ENCODE data around the gene CCIN. TPM values are rescaled to one million over a fixed set of nuclear protein-coding genes. Genes with fewer than 3 reads are reported as not detected.

The CCIN gene
- total and polyA plus RNA-seq, 2 of the 13 experiments (the other 11 are each of a cell fraction or from before 2014, with no cell fraction given) = not detected

- TF ChIP-seq ZNF687 (CRISPR knock-in tag; IDR thresholded peaks at IDR 0.05) = peak; percentile 28; the same call in 1 of the 2 replicates
- TF ChIP-seq ZSCAN20 (CRISPR knock-in tag; IDR thresholded peaks at IDR 0.05; ENCODE audit: borderline replicate concordance) = 0 out of 2 replicates have a peak, but pooled peaks have one; percentile 27
- no peak for TF ChIP-seq HDAC1 (CRISPR knock-in tag; IDR thresholded peaks at IDR 0.05)
- no peak for TF ChIP-seq LCORL (IDR thresholded peaks at IDR 0.05)
- TF ChIP-seq LCORL (CRISPR knock-in tag; IDR thresholded peaks at IDR 0.05) = no peak
- no peak for TF ChIP-seq ATF4 (CRISPR knock-in tag; IDR thresholded peaks at IDR 0.05)
- TF ChIP-seq ZNF547 (CRISPR knock-in tag; IDR thresholded peaks at IDR 0.05) = no peak
- TF ChIP-seq ZNF335 (CRISPR knock-in tag; IDR thresholded peaks at IDR 0.05) = no peak
- no peak for TF ChIP-seq ZNF275 (CRISPR knock-in tag; IDR thresholded peaks at IDR 0.05; ENCODE audit: borderline replicate concordance)
- no peak for TF ChIP-seq HMGXB3 (CRISPR knock-in tag; IDR thresholded peaks at IDR 0.05; ENCODE audit: borderline replicate concordance)
- TF ChIP-seq EED (CRISPR knock-in tag; IDR thresholded peaks at IDR 0.05) = no peak
- TF ChIP-seq ZNF44 (CRISPR knock-in tag; IDR thresholded peaks at IDR 0.05) = no peak
- TF ChIP-seq TFE3 (CRISPR knock-in tag; IDR thresholded peaks at IDR 0.05) = no peak
- TF ChIP-seq MYC (CRISPR knock-in tag; IDR thresholded peaks at IDR 0.05; ENCODE audit: borderline replicate concordance) = no peak
- TF ChIP-seq HOXA3 (CRISPR knock-in tag; IDR thresholded peaks at IDR 0.05) = no peak
- no peak for TF ChIP-seq EP300 (IDR thresholded peaks at IDR 0.05; ENCODE audit: low read depth in 2 of 2, low read length in 2 of 2)
- TF ChIP-seq EP300 (CRISPR knock-in tag; IDR thresholded peaks at IDR 0.05; ENCODE audit: borderline replicate concordance) = no peak
These were observed 32.8 kb upstream of the CCIN start, which contains the start of gene GLIPR2 (continued) for GRCh38 chr9:36136272-36136893.

All from HepG2 (cell line).